ENCODE results near the gene ARMCX6. TPM values are rescaled to one million over a fixed set of nuclear protein-coding genes. Genes with fewer than 3 reads are reported as not detected.

Gene ARMCX6
- total and polyA plus RNA-seq, 2 of the 13 experiments (the other 11 are each of a cell fraction or from before 2014, with no cell fraction given) = 19.4 to 23.3 TPM

- no peak for TF ChIP-seq KIAA2018 (CRISPR knock-in tag; IDR thresholded peaks at IDR 0.05; ENCODE audit: borderline replicate concordance)
- TF ChIP-seq POLR2A (IDR thresholded peaks at IDR 0.05; ENCODE audit: insufficient read depth in 1 of 2, low read depth in 2 of 2, low read length in 2 of 2) = no peak
- TF ChIP-seq ZNF362 (CRISPR knock-in tag; IDR thresholded peaks at IDR 0.05; ENCODE audit: borderline replicate concordance) = no peak
- no peak for TF ChIP-seq BRD4 (CRISPR knock-in tag; IDR thresholded peaks at IDR 0.05)
Measured at GRCh38 chrX:101659601-101660063, 41.8 kb upstream of the ARMCX6 start, which contains the start of gene ARMCX2 (continued).
